ENCODE data around the gene FAM25C. TPM values are rescaled to one million over a fixed set of nuclear protein-coding genes. Genes with fewer than 3 reads are reported as not detected.
"Not testable (repeated sequence)": the region's sequence is repeated elsewhere in the genome, so short reads cannot be mapped to it uniquely, and the experiment has no call there.

Gene FAM25C
- total RNA-seq, 2 experiments from 2014 or later = not detected

- H2AFZ ChIP-seq (ENCODE audit: low read length); H3K4me1 ChIP-seq (ENCODE audit: insufficient read depth, low read length, poor library complexity, severe bottlenecking); H3K9me3 ChIP-seq (ENCODE audit: low read length); H3K36me3 ChIP-seq (ENCODE audit: insufficient read depth, low read length); H3K4me2 ChIP-seq (ENCODE audit: low read length); intact Hi-C loops (cut with micrococcal nuclease; ENCODE audit: unreplicated experiment); POLR2A ChIA-PET; H3K79me2 ChIP-seq (ENCODE audit: insufficient read depth, low read depth, low read length); BruUV-seq (replicated peaks); H3K27ac ChIP-seq (ENCODE audit: low read depth, low read length, poor library complexity, severe bottlenecking); H4K20me1 ChIP-seq (ENCODE audit: insufficient read depth, low read length); H3K9me2 ChIP-seq (ENCODE audit: insufficient read depth, low read length); H3K4me3 ChIP-seq (ENCODE audit: low read depth, low read length, poor library complexity, severe bottlenecking); DNase-seq (ENCODE audit: low spot score); CTCF ChIA-PET (ENCODE audit: unreplicated experiment): not testable (repeated sequence)
These were observed 38.9 kb downstream of the FAM25C start for GRCh38 chr10:47960699-47961098.

- H3K4me2 ChIP-seq (ENCODE audit: low read length); intact Hi-C loops (cut with micrococcal nuclease; ENCODE audit: unreplicated experiment); H3K9me2 ChIP-seq (ENCODE audit: insufficient read depth, low read length); H4K20me1 ChIP-seq (ENCODE audit: insufficient read depth, low read length); H2AFZ ChIP-seq (ENCODE audit: low read length); H3K36me3 ChIP-seq (ENCODE audit: insufficient read depth, low read length); H3K9me3 ChIP-seq (ENCODE audit: low read length); H3K27ac ChIP-seq (ENCODE audit: low read depth, low read length, poor library complexity, severe bottlenecking); BruUV-seq (replicated peaks); CTCF ChIA-PET (ENCODE audit: unreplicated experiment); DNase-seq (ENCODE audit: low spot score); H3K4me3 ChIP-seq (ENCODE audit: low read depth, low read length, poor library complexity, severe bottlenecking); H3K4me1 ChIP-seq (ENCODE audit: insufficient read depth, low read length, poor library complexity, severe bottlenecking); H3K79me2 ChIP-seq (ENCODE audit: insufficient read depth, low read depth, low read length); POLR2A ChIA-PET: not testable (repeated sequence)
These were observed 39.9 kb downstream of the FAM25C start for GRCh38 chr10:47959677-47960076.

DNA sequence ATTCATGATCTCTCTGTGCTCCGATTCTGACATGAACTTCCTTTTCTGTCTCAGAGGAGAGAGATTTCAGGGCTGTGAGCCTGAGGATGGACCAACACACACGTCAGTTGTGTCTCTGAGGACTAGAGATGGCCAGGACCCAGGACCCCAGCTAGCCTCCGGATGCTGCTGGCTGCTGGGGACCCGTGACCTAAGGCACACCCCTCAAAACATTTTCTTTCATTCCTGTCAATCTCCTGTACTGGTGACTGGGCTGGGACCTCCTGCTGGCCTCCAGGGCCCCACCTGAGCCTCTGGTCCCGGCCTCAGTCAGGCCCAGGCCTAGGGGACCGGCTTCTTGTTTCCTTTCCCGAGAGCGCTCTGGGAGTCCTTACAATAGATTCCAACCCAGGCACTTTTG is 42.4 kb downstream of the FAM25C start:
- CTCF ChIA-PET (ENCODE audit: unreplicated experiment); H3K9me3 ChIP-seq (ENCODE audit: low read length); POLR2A ChIA-PET; H3K36me3 ChIP-seq (ENCODE audit: insufficient read depth, low read length); intact Hi-C loops (cut with micrococcal nuclease; ENCODE audit: unreplicated experiment); H3K4me2 ChIP-seq (ENCODE audit: low read length); H3K79me2 ChIP-seq (ENCODE audit: insufficient read depth, low read depth, low read length); BruUV-seq (replicated peaks); H3K4me3 ChIP-seq (ENCODE audit: low read depth, low read length, poor library complexity, severe bottlenecking); DNase-seq (ENCODE audit: low spot score); H3K9me2 ChIP-seq (ENCODE audit: insufficient read depth, low read length); H4K20me1 ChIP-seq (ENCODE audit: insufficient read depth, low read length); H3K4me1 ChIP-seq (ENCODE audit: insufficient read depth, low read length, poor library complexity, severe bottlenecking); H2AFZ ChIP-seq (ENCODE audit: low read length); H3K27ac ChIP-seq (ENCODE audit: low read depth, low read length, poor library complexity, severe bottlenecking): not testable (repeated sequence)

DNA sequence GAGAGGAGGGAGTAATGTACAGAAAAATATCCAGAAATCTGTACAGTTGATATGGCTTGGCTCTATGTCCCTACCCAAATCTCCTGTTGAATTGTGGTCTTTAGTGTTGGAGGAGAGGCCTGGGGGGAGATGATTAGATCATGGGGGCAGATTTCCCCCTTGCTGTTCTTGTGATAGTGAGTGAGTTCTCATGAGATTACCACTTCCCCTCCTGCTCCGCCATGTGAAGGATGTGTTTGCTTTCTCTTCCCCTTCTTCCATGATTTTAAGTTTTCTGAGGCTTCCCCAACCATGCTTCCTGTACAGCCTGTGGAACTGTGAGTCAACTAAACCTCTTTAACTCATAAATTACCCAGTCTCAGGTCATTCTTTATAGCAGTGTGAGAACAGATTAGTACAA is 52.2 kb downstream of the FAM25C start:
- H3K27ac ChIP-seq (ENCODE audit: low read depth, low read length, poor library complexity, severe bottlenecking); H3K4me1 ChIP-seq (ENCODE audit: insufficient read depth, low read length, poor library complexity, severe bottlenecking); H3K36me3 ChIP-seq (ENCODE audit: insufficient read depth, low read length); H3K79me2 ChIP-seq (ENCODE audit: insufficient read depth, low read depth, low read length); DNase-seq (ENCODE audit: low spot score); POLR2A ChIA-PET; H4K20me1 ChIP-seq (ENCODE audit: insufficient read depth, low read length); H3K4me3 ChIP-seq (ENCODE audit: low read depth, low read length, poor library complexity, severe bottlenecking); H3K9me3 ChIP-seq (ENCODE audit: low read length); H3K9me2 ChIP-seq (ENCODE audit: insufficient read depth, low read length); H2AFZ ChIP-seq (ENCODE audit: low read length); BruUV-seq (replicated peaks); intact Hi-C loops (cut with micrococcal nuclease; ENCODE audit: unreplicated experiment); CTCF ChIA-PET (ENCODE audit: unreplicated experiment); H3K4me2 ChIP-seq (ENCODE audit: low read length): not testable (repeated sequence)

Small RNA genes within 50 kb of the gene (small RNA-seq; reads per million reads assigned to genes)
- gene RNA5SP315 = not detected

Other genes starting within 250 kb of the FAM25C start
- not detected in 2 replicates for gene SYT15B, start 236.2 kb downstream of the FAM25C start, total RNA-seq (2014; rRNA removed; shearing (Covaris generic))
- 0.37 and 0.42 TPM in 2 replicates for gene SYT15B, start 236.2 kb downstream of the FAM25C start, total RNA-seq (2022)
- not detected in 2 replicates for gene NPY4R2, start 81.1 kb downstream of the FAM25C start, total RNA-seq (2014; rRNA removed; shearing (Covaris generic))
- not detected in 2 replicates for gene NPY4R2, start 81.1 kb downstream of the FAM25C start, total RNA-seq (2022)